Naive thymus-derived CD4-positive, alpha-beta T cell (primary cell): Measurements from ENCODE around the gene CCBE1. TPM values are rescaled to one million over a fixed set of nuclear protein-coding genes. Genes with fewer than 3 reads are reported as not detected.
"Not testable (repeated sequence)": the region's sequence is repeated elsewhere in the genome, so short reads cannot be mapped to it uniquely, and the experiment has no call there.

Experiments used
- ATAC-seq: fragments of 150-1000 bp; cut with Tn5 transposase; 2 replicates; pipeline ENCODE4 v1.10.0; 2021; ENCODE audit warnings: mild to moderate bottlenecking, moderate library complexity
- CTCF ChIA-PET: fragments of 350-600 bp; sonication (Branson Sonifier 250); formaldehyde crosslinking; loops from one replicate; lab custom pipeline; 2021; ENCODE audit warnings: antibody characterized with exemption; lab: Charles Lee
- POLR2A ChIA-PET: fragments of 350-600 bp; sonication (Branson Sonifier 250); formaldehyde crosslinking; loops from one replicate; lab custom pipeline; 2021; ENCODE audit warnings: antibody characterized with exemption, inconsistent platforms; lab: Charles Lee
- DNase-seq, 9 donors: peaks; one replicate each; pipeline versions ENCODE4 v3.0.0 to v3.0.0-alpha.2; 2020 to 2022; ENCODE audit warnings: mixed read lengths in 1 of 9
- H3K27ac ChIP-seq: one replicate; pipeline ENCODE4 v1.7.0; 2013; ENCODE audit warnings: mild to moderate bottlenecking, low read depth, low read length, moderate library complexity
- H3K27me3 ChIP-seq, 2 donors: one replicate each; pipeline ENCODE4 v1.7.0; 2013; ENCODE audit warnings: low read length in 2 of 2, mild to moderate bottlenecking in 2 of 2, moderate library complexity in 2 of 2; ENCODE audit not compliant: control insufficient read depth in 2 of 2, insufficient read depth in 2 of 2
- H3K36me3 ChIP-seq, 3 experiments: 1 replicate in 2 of 3; 2 replicates in 1 of 3; pipeline ENCODE4 v1.7.0; 2013; ENCODE audit warnings: low read length in 3 of 3, mild to moderate bottlenecking in 3 of 3, moderate library complexity in 1 of 3; ENCODE audit not compliant: insufficient read depth in 3 of 3, control insufficient read depth in 2 of 3
- H3K4me1 ChIP-seq, 2 donors: one replicate each; pipeline ENCODE4 v1.7.0; 2013; ENCODE audit warnings: low read length in 2 of 2, mild to moderate bottlenecking in 2 of 2, moderate library complexity in 1 of 2; ENCODE audit not compliant: control insufficient read depth in 2 of 2, insufficient read depth in 2 of 2
- H3K4me3 ChIP-seq: 2 replicates; pipeline ENCODE4 v1.7.0; 2013; ENCODE audit warnings: mild to moderate bottlenecking, low read length
- H3K9me3 ChIP-seq, 3 experiments: 1 replicate in 2 of 3; 2 replicates in 1 of 3; pipeline ENCODE4 v1.7.0; 2013; ENCODE audit warnings: low read length in 3 of 3; ENCODE audit not compliant: control insufficient read depth in 2 of 3
- H3K27ac Mint-ChIP-seq, 9 donors: one replicate each; pipeline ENCODE4 v1.8.0; 2020 to 2022; ENCODE audit warnings: mixed read lengths in 9 of 9, mild to moderate bottlenecking in 8 of 9, moderate library complexity in 5 of 9, inconsistent platforms in 2 of 9
- H3K27me3 Mint-ChIP-seq, 5 donors: one replicate each; pipeline ENCODE4 v1.8.0; 2021 to 2022; ENCODE audit warnings: mixed read lengths in 5 of 5, mild to moderate bottlenecking in 1 of 5
- H3K36me3 Mint-ChIP-seq, 5 donors: one replicate each; pipeline ENCODE4 v1.8.0; 2020 to 2022; ENCODE audit warnings: mixed read lengths in 5 of 5, mild to moderate bottlenecking in 3 of 5, inconsistent platforms in 1 of 5
- H3K4me1 Mint-ChIP-seq, 7 donors: one replicate each; pipeline ENCODE4 v1.8.0; 2020 to 2022; ENCODE audit warnings: mixed read lengths in 7 of 7, mild to moderate bottlenecking in 3 of 7, inconsistent platforms in 1 of 7
- H3K4me3 Mint-ChIP-seq, 10 donors: one replicate each; pipeline ENCODE4 v1.8.0; 2020 to 2022; ENCODE audit warnings: mild to moderate bottlenecking in 10 of 10, mixed read lengths in 10 of 10, moderate library complexity in 6 of 10, inconsistent platforms in 2 of 10
- H3K9me3 Mint-ChIP-seq, 11 donors: one replicate each; pipeline ENCODE4 v1.8.0; 2020 to 2022; ENCODE audit warnings: mixed read lengths in 11 of 11, mild to moderate bottlenecking in 4 of 11, inconsistent platforms in 1 of 11, moderate library complexity in 1 of 11
- intact Hi-C, 2 donors: fragments of 100-400 bp; cut with micrococcal nuclease; formaldehyde crosslinking; loops; one replicate each; pipeline ENCODE4 v1.15.1; 2023
- polyA plus RNA-seq, 2 donors: library from polyadenylated mRNA; unstranded; fragments of 300-500 nt; fragmentation: Illumina TruSeq; gene quantifications; one replicate each; pipeline ENCODE4 v1.2.3, GENCODE V29; 2021
- total RNA-seq, 6 experiments: library from RNA in 5 of 6; stranded (reverse) in 5 of 6; gene quantifications; 1 replicate in 5 of 6; 2 replicates in 1 of 6; pipeline ENCODE4 v1.2.3 and lab custom pipeline; 2021 to 2026

Gene CCBE1
- total and polyA plus RNA-seq, 7 experiments from 2014 or later = not detected

- H3K4me3 Mint-ChIP-seq = no peak overlapping the region
- ATAC-seq (no peak), DNase-seq (no peak)
- no peaks in the 10 kb centered on the region for H3K36me3 Mint-ChIP-seq
- H3K27me3 Mint-ChIP-seq = peaks cover 0 to 8% (median 5%) of the 10 kb centered on the region in 5 donors
- no peak overlapping the region for H3K27ac ChIP-seq
- peaks cover 0 to 7% (median 3%) of the 10 kb centered on the region in 11 donors for H3K9me3 Mint-ChIP-seq
- no peaks in the 10 kb centered on the region for H3K27me3 ChIP-seq
- H3K4me1 ChIP-seq = no peaks in the 10 kb centered on the region
- intact Hi-C loops = no loop called here
- H3K4me3 ChIP-seq = no peak overlapping the region
- no peak overlapping the region for H3K27ac Mint-ChIP-seq
- no peaks in the 10 kb centered on the region for H3K9me3 ChIP-seq
- ChIA-PET POLR2A (no interaction called here), CTCF (no interaction called here)
- no peaks in the 10 kb centered on the region for H3K36me3 ChIP-seq
- H3K4me1 Mint-ChIP-seq = no peaks in the 10 kb centered on the region
These were observed 20.1 kb upstream of the CCBE1 start for GRCh38 chr18:59717291-59717690.

DNA sequence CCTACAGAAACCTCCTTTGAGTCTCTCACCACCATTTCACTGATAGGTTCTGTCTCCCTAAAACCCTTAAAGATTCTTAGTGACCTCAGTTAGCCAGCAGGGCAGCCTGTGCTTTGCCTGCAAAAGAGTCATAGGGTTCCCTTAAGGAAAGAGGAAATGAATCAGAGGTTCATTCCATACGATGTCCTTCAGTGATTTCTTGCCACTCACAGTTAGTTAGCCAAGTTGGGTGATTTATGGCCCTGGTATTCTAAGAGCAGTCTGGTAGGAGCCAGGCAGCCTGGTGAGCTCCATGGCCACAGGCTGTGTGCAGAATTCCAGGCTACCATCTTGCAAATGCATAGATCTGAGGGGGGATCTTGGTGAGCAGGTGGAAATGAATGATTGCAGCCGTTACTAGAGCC is 18.7 kb upstream of the CCBE1 start:
- CTCF ChIA-PET = no interaction called here
- Mint-ChIP-seq H3K9me3 (peaks cover 0 to 7% (median 3%) of the 10 kb centered on the region in 11 donors), H3K36me3 (no peaks in the 10 kb centered on the region)

GRCh38 chr18:59715445-59715844 is 18.2 kb upstream of the CCBE1 start:
- ChIA-PET POLR2A (no interaction called here), CTCF (no interaction called here)
- no peak overlapping the region for H3K27ac ChIP-seq
- no peaks in the 10 kb centered on the region for H3K4me1 Mint-ChIP-seq
- H3K27me3 ChIP-seq = no peaks in the 10 kb centered on the region
- DNase-seq = no peak
- H3K9me3 ChIP-seq = no peaks in the 10 kb centered on the region
- no peaks in the 10 kb centered on the region for H3K4me1 ChIP-seq
- intact Hi-C loops = no loop called here
- no peak for ATAC-seq
- H3K9me3 Mint-ChIP-seq = peaks cover 0 to 7% (median 3%) of the 10 kb centered on the region in 11 donors
- no peak overlapping the region for H3K27ac Mint-ChIP-seq
- no peak overlapping the region for H3K4me3 Mint-ChIP-seq
- no peak overlapping the region for H3K4me3 ChIP-seq
- H3K36me3 Mint-ChIP-seq = no peaks in the 10 kb centered on the region
- H3K27me3 Mint-ChIP-seq = peaks cover 1 to 9% (median 4%) of the 10 kb centered on the region in 5 donors
- H3K36me3 ChIP-seq = no peaks in the 10 kb centered on the region

More for the DNA sequence above, 18.7 kb upstream of the CCBE1 start:
- ATAC-seq (no peak), DNase-seq (no peak)
- POLR2A ChIA-PET = no interaction called here
- H3K4me3 Mint-ChIP-seq = no peak overlapping the region
- peaks cover 0 to 8% (median 4%) of the 10 kb centered on the region in 5 donors for H3K27me3 Mint-ChIP-seq
- H3K36me3 ChIP-seq = no peaks in the 10 kb centered on the region
- no peak overlapping the region for H3K27ac ChIP-seq
- intact Hi-C loops = no loop called here
- no peaks in the 10 kb centered on the region for H3K9me3 ChIP-seq
- H3K27ac Mint-ChIP-seq = peak overlapping the region in 1 of 9 donors; percentile 49
- H3K4me3 ChIP-seq = no peak overlapping the region
- H3K4me1 Mint-ChIP-seq = no peaks in the 10 kb centered on the region
- no peaks in the 10 kb centered on the region for H3K27me3 ChIP-seq
- H3K4me1 ChIP-seq = no peaks in the 10 kb centered on the region

- H3K4me1 ChIP-seq, POLR2A ChIA-PET, CTCF ChIA-PET, ATAC-seq, intact Hi-C loops, H3K27ac Mint-ChIP-seq, H3K4me3 ChIP-seq, H3K4me3 Mint-ChIP-seq, H3K9me3 ChIP-seq, H3K27me3 ChIP-seq, H3K9me3 Mint-ChIP-seq, H3K36me3 ChIP-seq, DNase-seq, H3K4me1 Mint-ChIP-seq, H3K27ac ChIP-seq, H3K36me3 Mint-ChIP-seq: not testable (repeated sequence)
- H3K27me3 Mint-ChIP-seq = peaks cover 0 to 19% (median 8%) of the 10 kb centered on the region in 5 donors
These were observed 16.9 kb upstream of the CCBE1 start for GRCh38 chr18:59714096-59714495.

GRCh38 chr18:59712311-59712710 is 15.1 kb upstream of the CCBE1 start:
- Mint-ChIP-seq H3K36me3 (no peaks in the 10 kb centered on the region), H3K4me1 (no peaks in the 10 kb centered on the region), H3K9me3 (peaks cover 0 to 8% (median 4%) of the 10 kb centered on the region in 11 donors), H3K4me3 (no peak overlapping the region), H3K27ac (no peak overlapping the region), H3K27me3 (peaks cover 0 to 17% (median 8%) of the 10 kb centered on the region in 5 donors)
- Histone ChIP-seq H3K27me3 (no peaks in the 10 kb centered on the region), H3K9me3 (no peaks in the 10 kb centered on the region), H3K4me3 (no peak overlapping the region), H3K4me1 (no peaks in the 10 kb centered on the region), H3K36me3 (no peaks in the 10 kb centered on the region), H3K27ac (no peak overlapping the region)
- DNase-seq (no peak), ATAC-seq (no peak)
- intact Hi-C loops = no loop called here
- ChIA-PET POLR2A (no interaction called here), CTCF (no interaction called here)

- CTCF ChIA-PET = no interaction called here
- no peak overlapping the region for H3K4me3 Mint-ChIP-seq
These were observed 11.8 kb upstream of the CCBE1 start for GRCh38 chr18:59708988-59709387.

DNA sequence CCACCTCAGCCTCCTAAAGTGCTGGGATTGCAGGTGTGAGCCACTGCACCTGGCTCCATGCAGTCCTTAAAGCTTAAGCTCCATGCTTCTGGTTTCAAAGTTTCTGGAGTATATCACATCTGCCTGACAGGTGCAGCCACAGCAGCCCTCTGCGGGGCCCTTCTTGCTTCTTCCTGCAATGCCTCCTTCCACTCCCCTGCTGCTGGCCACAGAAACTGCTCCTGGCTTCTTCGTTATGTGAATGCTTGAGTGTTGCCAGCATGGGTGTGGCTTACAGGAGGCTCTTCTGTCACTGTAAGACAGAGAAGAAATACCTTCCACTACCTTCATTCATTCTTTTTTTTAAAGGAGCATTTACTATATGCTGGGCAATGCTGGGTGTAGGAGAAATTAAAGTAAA is 10.1 kb upstream of the CCBE1 start:
- intact Hi-C loops = no loop called here
- Mint-ChIP-seq H3K4me1 (no peaks in the 10 kb centered on the region), H3K27ac (no peak overlapping the region), H3K9me3 (peaks cover 0 to 4% (median under 1%) of the 10 kb centered on the region in 11 donors), H3K36me3 (no peaks in the 10 kb centered on the region), H3K27me3 (peaks cover 0 to 22% (median 12%) of the 10 kb centered on the region in 5 donors), H3K4me3 (no peak overlapping the region)
- DNase-seq (no peak), ATAC-seq (no peak)
- CTCF ChIA-PET = no interaction called here
- H3K4me3 ChIP-seq = no peak overlapping the region
- no peaks in the 10 kb centered on the region for H3K4me1 ChIP-seq
- no peak overlapping the region for H3K27ac ChIP-seq
- H3K27me3 ChIP-seq = no peaks in the 10 kb centered on the region
- H3K9me3 ChIP-seq = no peaks in the 10 kb centered on the region
- H3K36me3 ChIP-seq = no peaks in the 10 kb centered on the region
- POLR2A ChIA-PET = no interaction called here

More at GRCh38 chr18:59708988-59709387, 11.8 kb upstream of the CCBE1 start:
- DNase-seq (no peak), ATAC-seq (no peak)
- intact Hi-C loops = no loop called here
- H3K27me3 Mint-ChIP-seq = peaks cover 0 to 22% (median 8%) of the 10 kb centered on the region in 5 donors
- Histone ChIP-seq H3K4me1 (no peaks in the 10 kb centered on the region), H3K36me3 (no peaks in the 10 kb centered on the region), H3K27me3 (no peaks in the 10 kb centered on the region), H3K27ac (no peak overlapping the region), H3K9me3 (no peaks in the 10 kb centered on the region), H3K4me3 (no peak overlapping the region)
- H3K9me3 Mint-ChIP-seq = peaks cover 0 to 7% (median 3%) of the 10 kb centered on the region in 11 donors
- POLR2A ChIA-PET = no interaction called here
- H3K36me3 Mint-ChIP-seq = no peaks in the 10 kb centered on the region
- H3K4me1 Mint-ChIP-seq = no peaks in the 10 kb centered on the region
- no peak overlapping the region for H3K27ac Mint-ChIP-seq
